ENCODE data around the gene PITPNB.

- TF ChIP-seq CTCF (conservative IDR thresholded peaks at IDR 0.05; ENCODE audit: low read depth, low read length) (no peak), EZH2 (IDR thresholded peaks at IDR 0.05; ENCODE audit: borderline replicate concordance, low read depth, low read length, poor library complexity, severe bottlenecking) (no peak)
Observed at GRCh38 chr22:27919942-27920755, 1.1 kb upstream of the PITPNB start.
